NCI-H748 treated with DMSO at 0.1 percent for 48 hours (cell line): ENCODE results near the gene PARP12.

Experiments
- DNase-seq: peaks from one replicate; lab custom pipeline; 2025; lab: John Stamatoyannopoulos, UW

The PARP12 gene

GRCh38 chr7:140035400-140036223 lies 27.1 kb downstream of the PARP12 start:
- DNase-seq: no peak

DNA sequence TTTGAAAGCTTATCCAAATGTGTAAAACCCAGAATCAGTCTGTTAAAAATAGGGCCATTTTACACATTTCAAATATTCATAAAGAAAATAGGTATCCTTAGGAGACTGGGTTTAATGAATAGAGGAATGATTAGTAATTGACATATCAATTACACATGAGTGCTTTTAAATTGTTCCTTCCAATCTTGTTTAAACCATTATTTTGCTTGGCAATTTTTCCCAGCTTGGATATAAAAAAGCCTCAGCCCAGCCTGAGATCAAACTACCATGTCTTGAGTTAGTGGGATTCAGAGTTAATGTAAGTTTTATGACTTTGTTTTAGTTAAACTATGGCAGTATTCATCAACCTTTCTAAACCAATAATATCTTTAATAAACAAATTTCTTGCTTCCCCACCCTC lies 28.3 kb downstream of the PARP12 start:
- DNase-seq: no peak

- no peak for DNase-seq
Measured at GRCh38 chr7:140033779-140034363, 28.9 kb downstream of the PARP12 start.

DNA sequence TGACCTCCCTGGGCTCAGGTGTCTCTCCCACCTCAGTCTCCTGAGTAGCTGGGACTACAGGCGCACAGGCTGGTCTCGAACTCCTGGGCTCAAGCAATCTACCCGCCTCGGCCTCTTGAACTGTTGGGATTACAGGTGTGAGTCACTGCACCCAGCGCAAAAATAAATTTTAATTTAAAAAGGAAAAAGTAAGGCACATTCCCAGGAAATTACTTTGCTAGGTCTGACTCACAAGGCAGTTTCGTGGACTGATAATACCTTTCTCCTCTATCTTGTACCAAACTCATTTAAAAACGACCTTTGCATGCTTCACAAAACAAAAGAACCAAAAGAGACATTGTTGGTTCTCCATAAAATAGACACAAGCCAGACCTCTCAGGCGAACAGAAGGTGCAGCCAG lies 29.7 kb downstream of the PARP12 start:
- DNase-seq: no peak

- no peak for DNase-seq
Measured at GRCh38 chr7:140031364-140031763, 31.4 kb downstream of the PARP12 start.

- DNase-seq: no peak
Measured at GRCh38 chr7:140029072-140029471, 33.7 kb downstream of the PARP12 start.

- no peak for DNase-seq
Measured at GRCh38 chr7:140028311-140028710, 34.4 kb downstream of the PARP12 start.

DNA sequence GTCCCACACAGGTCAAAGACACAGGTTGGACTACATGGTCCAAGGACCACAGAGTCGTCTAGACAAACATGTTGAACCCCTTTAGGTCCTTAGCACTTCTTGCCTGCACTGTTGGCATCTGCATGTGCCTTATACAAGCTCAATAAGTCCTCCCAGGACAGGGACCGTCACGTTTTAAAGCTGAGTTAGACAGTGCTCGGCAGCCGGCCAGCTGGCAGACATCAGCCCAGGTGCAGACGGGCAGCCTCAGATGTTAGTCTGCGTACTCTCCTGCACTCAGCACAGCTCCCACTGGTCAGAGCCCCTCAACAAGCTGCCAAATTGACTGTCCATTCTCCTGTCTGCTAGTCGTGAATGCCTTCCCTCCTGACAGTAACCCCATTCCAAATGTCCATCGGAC lies 34.9 kb downstream of the PARP12 start:
- DNase-seq: no peak

GRCh38 chr7:140026935-140027334 lies 35.8 kb downstream of the PARP12 start:
- no peak for DNase-seq

DNA sequence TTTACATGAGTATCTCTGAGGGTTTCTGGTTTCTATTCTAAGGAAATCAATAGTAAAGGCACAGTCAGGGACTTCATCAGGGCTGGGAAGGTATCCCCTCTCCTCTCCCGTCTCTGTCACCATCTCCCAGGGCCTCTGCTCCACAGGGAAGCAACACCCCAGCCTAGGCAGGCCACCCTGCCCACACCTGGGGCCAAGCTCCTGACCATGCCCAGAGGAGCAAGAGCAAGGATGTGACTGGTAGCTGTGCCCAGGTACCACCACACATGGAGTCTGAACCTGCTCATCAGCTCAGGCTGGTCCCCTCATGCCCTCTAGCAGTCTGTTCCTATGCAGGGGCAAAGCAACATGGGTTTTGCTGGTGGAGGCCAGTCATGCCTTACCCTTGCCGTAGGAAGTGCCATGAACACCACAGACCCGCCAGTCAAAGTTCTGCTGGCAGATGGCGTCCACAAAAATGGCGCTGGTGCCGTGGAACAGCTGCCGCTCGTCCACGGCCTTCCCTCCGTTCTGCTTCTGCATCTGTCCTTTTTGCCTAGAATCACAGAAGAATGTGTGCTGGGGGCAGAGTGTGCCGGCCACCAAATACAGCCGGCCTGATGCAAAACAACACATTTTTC lies 36.8 kb downstream of the PARP12 start:
- no peak for DNase-seq

DNA sequence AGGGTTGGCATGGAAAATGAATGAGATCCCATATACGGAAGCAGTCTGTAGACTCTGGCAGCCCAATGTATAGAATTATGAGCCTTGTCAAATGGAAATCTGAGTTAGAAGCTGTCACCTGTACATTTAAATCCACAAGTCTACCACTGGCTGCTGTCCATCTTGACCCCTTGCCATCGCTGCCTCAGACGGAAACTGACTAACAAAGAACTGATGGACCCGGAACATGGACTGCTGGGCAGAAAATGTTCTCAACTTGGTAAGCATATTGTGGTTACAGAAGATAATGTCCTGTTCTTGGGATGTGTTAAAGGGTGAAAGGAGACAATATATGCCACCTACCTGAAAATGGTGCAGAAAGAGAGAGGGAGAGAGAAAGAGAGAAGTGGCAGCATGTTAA lies 37.5 kb downstream of the PARP12 start:
- DNase-seq: no peak

GRCh38 chr7:140024585-140024984 lies 38.2 kb downstream of the PARP12 start:
- no peak for DNase-seq

- DNase-seq: no peak
Measured at GRCh38 chr7:140023728-140024127, 39.0 kb downstream of the PARP12 start.

GRCh38 chr7:140022582-140023211 lies 40.1 kb downstream of the PARP12 start:
- DNase-seq: no peak

DNA sequence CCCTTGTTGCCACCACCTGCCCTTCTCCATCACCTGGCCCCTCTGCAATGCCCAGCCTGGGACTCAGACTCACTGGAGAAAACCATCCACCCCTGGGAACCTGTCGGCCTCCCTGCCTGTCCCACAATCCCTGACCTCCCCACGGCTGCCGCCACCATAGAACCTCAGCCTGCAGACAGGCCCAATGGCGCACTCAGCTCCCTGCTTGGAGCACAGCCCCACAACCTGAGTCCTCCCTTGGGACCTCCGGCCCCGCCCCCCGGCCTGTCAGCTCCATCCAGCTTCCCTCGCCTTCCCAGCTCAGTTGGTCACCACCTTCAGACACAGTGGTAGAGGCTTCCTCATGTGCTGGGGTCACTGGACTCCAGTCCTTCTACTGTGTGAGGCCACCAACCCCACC lies 41.1 kb downstream of the PARP12 start:
- no peak for DNase-seq

DNA sequence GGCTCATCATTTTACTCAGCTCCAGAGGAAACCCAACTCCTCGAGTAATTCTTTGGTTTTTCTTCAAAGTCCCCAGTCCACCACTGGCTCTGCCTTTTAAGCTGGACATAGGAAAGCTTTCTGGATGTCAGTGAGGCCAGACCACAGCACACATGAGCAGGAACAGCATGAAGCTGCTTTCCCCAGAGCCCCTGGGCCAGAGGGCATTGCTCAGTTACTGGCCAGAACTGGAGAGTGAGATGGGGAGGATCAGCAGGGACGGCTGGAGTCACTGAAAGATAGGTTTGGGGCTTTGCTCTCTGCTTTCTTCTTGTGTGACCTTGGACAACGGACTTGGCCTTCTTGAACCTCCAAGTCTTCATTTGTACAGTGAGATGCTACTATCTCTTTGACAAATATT lies 43.1 kb downstream of the PARP12 start:
- no peak for DNase-seq

- DNase-seq: no peak
Measured at GRCh38 chr7:140019172-140019571, 43.6 kb downstream of the PARP12 start.

DNA sequence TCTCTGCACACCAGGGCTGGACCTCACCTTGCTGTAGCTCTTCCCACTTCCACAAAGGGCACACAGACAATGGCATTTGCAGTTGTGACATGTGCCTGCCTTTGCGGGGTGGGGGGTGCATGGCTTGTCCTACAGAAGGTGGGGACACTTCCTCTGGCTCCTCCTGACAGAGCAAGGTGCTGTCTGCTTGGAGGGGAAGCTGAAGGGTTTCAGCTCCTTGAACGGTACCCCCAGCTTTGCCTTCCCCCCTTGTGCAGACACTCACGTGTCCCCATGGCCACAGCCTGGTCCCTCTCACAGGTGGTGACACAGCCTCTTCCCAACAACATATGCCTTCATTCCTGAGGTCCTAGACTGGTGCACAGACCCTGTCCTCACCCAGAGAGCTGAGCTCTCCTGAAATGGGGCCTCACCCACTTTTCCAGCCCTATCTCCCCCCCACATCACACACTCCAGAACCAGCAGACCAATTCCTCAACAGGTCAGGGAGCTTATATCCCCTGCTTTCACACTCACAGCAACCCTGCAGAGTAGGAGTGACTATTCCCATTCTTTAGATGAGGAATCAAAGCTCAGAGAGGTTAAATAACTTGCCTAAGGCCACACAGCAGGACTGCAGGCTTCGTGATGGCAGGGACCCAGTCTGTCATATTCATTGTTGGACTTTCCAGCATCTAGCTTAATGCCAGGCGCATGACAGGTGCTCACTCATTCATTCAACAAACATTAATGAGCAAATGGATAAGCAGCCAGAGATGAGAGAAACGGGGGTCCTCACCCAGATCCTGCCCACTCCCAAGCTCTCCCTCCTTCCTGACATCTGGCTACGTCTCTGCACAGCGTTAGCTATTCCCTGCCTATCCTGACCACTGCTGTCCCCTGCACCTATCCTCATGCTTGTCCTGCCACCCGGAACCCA lies 44.4 kb downstream of the PARP12 start:
- DNase-seq: no peak

GRCh38 chr7:140017543-140017942 lies 45.2 kb downstream of the PARP12 start:
- DNase-seq: no peak

DNA sequence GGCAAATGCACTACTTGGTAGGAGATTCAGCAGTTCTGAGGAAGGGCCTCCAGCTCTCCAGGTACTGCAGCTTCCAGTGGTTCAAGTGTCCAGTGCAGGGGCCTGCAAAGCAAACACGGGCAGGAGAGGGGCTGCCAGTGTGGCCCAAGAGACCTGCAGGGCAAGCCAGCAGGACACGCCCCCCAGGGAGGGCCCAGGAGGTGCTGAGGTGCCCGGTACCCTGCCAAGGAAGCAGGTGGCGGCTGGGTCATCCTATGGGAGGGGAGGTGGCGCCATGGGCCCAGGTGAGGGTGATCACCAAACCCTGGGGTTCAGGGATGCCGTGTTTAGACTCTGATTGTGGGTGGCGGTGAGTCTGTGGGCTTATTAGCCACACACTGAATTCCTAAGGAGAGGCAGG lies 45.7 kb downstream of the PARP12 start:
- no peak for DNase-seq

DNA sequence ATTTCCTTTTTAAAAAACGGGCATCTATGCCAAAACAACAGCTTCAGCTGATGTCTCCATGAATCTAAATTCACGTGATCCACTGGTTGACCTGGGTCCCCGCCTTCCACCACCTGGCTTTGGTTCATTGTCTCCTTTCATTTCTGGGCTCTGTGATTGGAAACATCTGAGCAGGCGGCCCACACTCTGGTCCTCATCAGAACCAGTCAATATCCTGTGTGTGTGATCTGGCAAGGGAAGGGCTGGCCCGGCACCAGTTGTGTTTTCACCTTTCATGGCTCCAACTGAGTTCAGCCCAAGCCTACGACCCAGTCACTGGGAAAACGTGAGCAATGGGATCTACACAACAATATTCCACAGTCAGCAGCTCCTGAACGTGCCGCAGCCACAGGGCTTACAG lies 46.2 kb downstream of the PARP12 start:
- no peak for DNase-seq

- DNase-seq: no peak
Measured at GRCh38 chr7:140015471-140015970, 47.2 kb downstream of the PARP12 start.
